SK-N-SH treated with all-trans-retinoic acid at 6 μM for 48 hours (cell line): ENCODE results near the gene LGR4.

Experiments used
- ARNTL ChIP-seq: fragments of 450-650 bp; formaldehyde crosslinking; IDR thresholded peaks from 2 replicates; pipeline ENCODE4 v1.5.0; 2020; ENCODE audit warnings: low read depth, mild to moderate bottlenecking, moderate library complexity, borderline replicate concordance
- GLIS3 ChIP-seq: fragments of 250-450 bp; sonication (Bioruptor Pico); IDR thresholded peaks from 2 replicates; pipeline ENCODE4 v1.5.0; 2020; ENCODE audit warnings: mild to moderate bottlenecking, moderate library complexity
- ZFP3 ChIP-seq: fragments of 250-450 bp; sonication (Bioruptor Pico); IDR thresholded peaks from 2 replicates; pipeline ENCODE4 v1.5.0; 2020; ENCODE audit warnings: mild to moderate bottlenecking, moderate library complexity
- TF ChIP-seq, protein P1 (sequence below): fragments of 250-450 bp; sonication (Bioruptor Pico); IDR thresholded peaks from 2 replicates; pipeline ENCODE4 v1.8.0; 2020; ENCODE audit warnings: mild to moderate bottlenecking, moderate library complexity, borderline replicate concordance

DNA sequence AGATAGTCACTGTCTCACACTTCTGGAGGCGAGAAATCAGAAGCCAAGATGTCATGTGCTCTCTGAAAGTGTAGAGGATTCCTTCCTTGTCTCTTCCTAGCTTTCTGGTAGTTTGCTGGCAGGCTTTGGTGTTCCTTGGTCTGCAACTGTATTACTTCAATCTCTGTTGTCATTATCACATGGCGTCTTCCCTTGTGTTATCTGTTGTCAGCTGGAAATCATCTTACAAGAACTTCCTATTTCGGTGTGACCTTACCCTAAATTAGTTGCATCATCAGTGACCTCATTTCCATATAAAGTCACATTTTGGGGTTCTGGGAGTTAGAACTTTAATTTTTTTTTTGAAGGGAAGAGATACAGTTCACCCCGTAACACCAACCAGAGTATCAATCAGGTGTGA is 37.3 kb upstream of the LGR4 start:
- TF ChIP-seq ZFP3 (no peak), GLIS3 (no peak), ARNTL (CRISPR knock-in tag) (no peak)
- TF ChIP-seq, protein P1, sequence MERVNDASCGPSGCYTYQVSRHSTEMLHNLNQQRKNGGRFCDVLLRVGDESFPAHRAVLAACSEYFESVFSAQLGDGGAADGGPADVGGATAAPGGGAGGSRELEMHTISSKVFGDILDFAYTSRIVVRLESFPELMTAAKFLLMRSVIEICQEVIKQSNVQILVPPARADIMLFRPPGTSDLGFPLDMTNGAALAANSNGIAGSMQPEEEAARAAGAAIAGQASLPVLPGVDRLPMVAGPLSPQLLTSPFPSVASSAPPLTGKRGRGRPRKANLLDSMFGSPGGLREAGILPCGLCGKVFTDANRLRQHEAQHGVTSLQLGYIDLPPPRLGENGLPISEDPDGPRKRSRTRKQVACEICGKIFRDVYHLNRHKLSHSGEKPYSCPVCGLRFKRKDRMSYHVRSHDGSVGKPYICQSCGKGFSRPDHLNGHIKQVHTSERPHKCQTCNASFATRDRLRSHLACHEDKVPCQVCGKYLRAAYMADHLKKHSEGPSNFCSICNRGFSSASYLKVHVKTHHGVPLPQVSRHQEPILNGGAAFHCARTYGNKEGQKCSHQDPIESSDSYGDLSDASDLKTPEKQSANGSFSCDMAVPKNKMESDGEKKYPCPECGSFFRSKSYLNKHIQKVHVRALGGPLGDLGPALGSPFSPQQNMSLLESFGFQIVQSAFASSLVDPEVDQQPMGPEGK (CRISPR knock-in tag), result no peak
